PC-3 (cell line): ENCODE measurements around the gene ARHGAP26.

Experiments
- CTCF ChIP-seq: fragments of 300-600 bp; sonication (generic); conservative IDR thresholded peaks from 2 replicates; pipeline ENCODE4 v1.5.1; 2017; ENCODE audit warnings: antibody characterized with exemption, low read depth, mild to moderate bottlenecking, low read length
- EZH2 ChIP-seq: fragments of 300-600 bp; sonication (generic); IDR thresholded peaks from one replicate; pipeline ENCODE4 v1.6.1; 2017; ENCODE audit warnings: antibody characterized with exemption, mild to moderate bottlenecking, low read length; ENCODE audit not compliant: unreplicated experiment
- EZH2phosphoT487 ChIP-seq: fragments of 300-600 bp; sonication (generic); IDR thresholded peaks from 2 replicates; pipeline ENCODE4 v1.6.1; 2018; ENCODE audit warnings: mild to moderate bottlenecking, antibody characterized with exemption, low read length, borderline replicate concordance

GRCh38 chr5:142952229-142952628 is 182.1 kb downstream of the ARHGAP26 start:
- no peak for TF ChIP-seq CTCF
- TF ChIP-seq EZH2, result no peak
- TF ChIP-seq EZH2phosphoT487, result no peak
